CD4-positive, alpha-beta T cell (primary cell): ENCODE data around the gene KBTBD12. TPM values are rescaled to one million over a fixed set of nuclear protein-coding genes. Genes with fewer than 3 reads are reported as not detected.

ENCODE experiments used
- ATAC-seq: fragments of 200-7000 bp; cut with Tn5 transposase; one replicate; pipeline ENCODE4 v1.10.0; 2022; ENCODE audit warnings: mild to moderate bottlenecking; ENCODE audit not compliant: poor library complexity
- CTCF ChIA-PET: fragments of 350-600 bp; sonication (Branson Sonifier 250); formaldehyde crosslinking; loops from one replicate; lab custom pipeline; 2021; ENCODE audit warnings: antibody characterized with exemption, inconsistent platforms; lab: Charles Lee
- POLR2A ChIA-PET: fragments of 350-600 bp; sonication (Branson Sonifier 250); formaldehyde crosslinking; loops from one replicate; lab custom pipeline; 2021; ENCODE audit warnings: antibody characterized with exemption, inconsistent platforms; lab: Charles Lee
- DNase-seq, 14 experiments: peaks; one replicate each; pipeline ENCODE4 v3.0.0-alpha.2; 2013 to 2020; ENCODE audit warnings: mixed read lengths in 2 of 14
- H3K27ac ChIP-seq, 2 donors: one replicate each; pipeline versions ENCODE4 v1.5.1 to v1.7.0; 2013; ENCODE audit warnings: low read length in 2 of 2, low read depth in 1 of 2, mild to moderate bottlenecking in 1 of 2
- H3K27me3 ChIP-seq, 2 experiments: 1 replicate in 1 of 2; 2 replicates in 1 of 2; pipeline versions ENCODE4 v1.6.1 to v1.7.0; 2013; ENCODE audit warnings: low read length in 2 of 2, control low read depth in 1 of 2, mild to moderate bottlenecking in 1 of 2, moderate library complexity in 1 of 2; ENCODE audit not compliant: insufficient read depth in 2 of 2, control insufficient read depth in 1 of 2
- H3K36me3 ChIP-seq: one replicate; pipeline ENCODE4 v1.6.1; 2013; ENCODE audit warnings: low read length, control low read depth; ENCODE audit not compliant: insufficient read depth
- H3K4me1 ChIP-seq: one replicate; pipeline ENCODE4 v1.6.1; 2013; ENCODE audit warnings: low read length, control low read depth; ENCODE audit not compliant: insufficient read depth
- H3K4me3 ChIP-seq: one replicate; pipeline ENCODE4 v1.5.1; 2013; ENCODE audit warnings: mild to moderate bottlenecking, low read length, moderate library complexity
- H3K9me3 ChIP-seq, 2 experiments: 1 replicate in 1 of 2; 2 replicates in 1 of 2; pipeline versions ENCODE4 v1.6.1 to v1.7.0; 2013; ENCODE audit warnings: low read length in 2 of 2, mild to moderate bottlenecking in 2 of 2, control low read depth in 1 of 2, moderate library complexity in 1 of 2; ENCODE audit not compliant: control insufficient read depth in 1 of 2, insufficient read depth in 1 of 2
- H3K27ac Mint-ChIP-seq: one replicate; pipeline ENCODE4 v1.8.0; 2020; ENCODE audit warnings: mixed read lengths
- H3K27me3 Mint-ChIP-seq: one replicate; pipeline ENCODE4 v1.8.0; 2021; ENCODE audit warnings: mixed read lengths
- H3K36me3 Mint-ChIP-seq: one replicate; pipeline ENCODE4 v1.8.0; 2021; ENCODE audit warnings: low read depth, mixed read lengths
- H3K4me1 Mint-ChIP-seq: one replicate; pipeline ENCODE4 v1.8.0; 2021; ENCODE audit warnings: low read depth, mixed read lengths
- H3K4me3 Mint-ChIP-seq: one replicate; pipeline ENCODE4 v1.8.0; 2020; ENCODE audit warnings: mild to moderate bottlenecking, mixed read lengths
- H3K9me3 Mint-ChIP-seq: one replicate; pipeline ENCODE4 v1.8.0; 2020; ENCODE audit warnings: mixed read lengths
- intact Hi-C, 2 experiments: fragments of 100-400 bp; cut with DNase I in 1 of 2; cut with micrococcal nuclease in 1 of 2; formaldehyde crosslinking; loops; one replicate each; pipeline versions ENCODE4 v1.15.1 to v1.9.0; 2023 to 2025; cut with DNase I, micrococcal nuclease
- total RNA-seq, 174 experiments: library from RNA in 2 of 174; stranded (reverse) in 2 of 174; gene quantifications; one replicate each; pipeline ENCODE4 v1.2.3 and lab custom pipeline; 2021 to 2026
- TF ChIP-seq, protein P1 (sequence below): fragments of 200-600 bp; IDR thresholded peaks from one replicate; pipeline ENCODE4 v1.8.0; 2022; ENCODE audit warnings: antibody characterized with exemption, mild to moderate bottlenecking

KBTBD12 gene
- total RNA-seq, 2 experiments from 2014 or later, result not detected

DNA sequence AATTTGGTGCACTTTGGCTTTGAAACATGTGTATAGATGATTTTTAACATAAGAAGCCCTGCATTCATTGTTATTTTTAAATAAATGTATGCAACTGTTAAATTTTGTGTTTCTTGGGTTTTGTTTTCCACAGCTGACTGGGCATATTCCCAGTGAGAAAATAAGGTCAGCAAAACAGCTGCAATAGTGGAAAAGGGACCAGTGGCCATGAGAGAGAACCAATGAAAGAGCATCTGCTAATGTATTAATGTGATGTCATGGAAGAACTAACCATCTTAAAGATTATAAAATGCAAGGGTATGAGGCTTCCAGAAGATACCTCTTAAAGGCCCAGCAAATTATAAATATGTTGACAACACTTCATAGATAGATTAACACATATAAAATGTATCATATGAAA lies 31.0 kb upstream of the KBTBD12 start:
- intact Hi-C loops, result no loop called here
- no peak overlapping the region for H3K27ac Mint-ChIP-seq
- no peaks in the 10 kb centered on the region for H3K4me1 Mint-ChIP-seq
- peaks cover 0 to 3% of the 10 kb centered on the region in 2 experiments for H3K27me3 ChIP-seq
- no peaks in the 10 kb centered on the region for H3K9me3 ChIP-seq
- no peak overlapping the region for H3K4me3 Mint-ChIP-seq
- no peaks in the 10 kb centered on the region for H3K36me3 Mint-ChIP-seq
- ATAC-seq (no peak), DNase-seq (no peak)
- TF ChIP-seq, protein P1, sequence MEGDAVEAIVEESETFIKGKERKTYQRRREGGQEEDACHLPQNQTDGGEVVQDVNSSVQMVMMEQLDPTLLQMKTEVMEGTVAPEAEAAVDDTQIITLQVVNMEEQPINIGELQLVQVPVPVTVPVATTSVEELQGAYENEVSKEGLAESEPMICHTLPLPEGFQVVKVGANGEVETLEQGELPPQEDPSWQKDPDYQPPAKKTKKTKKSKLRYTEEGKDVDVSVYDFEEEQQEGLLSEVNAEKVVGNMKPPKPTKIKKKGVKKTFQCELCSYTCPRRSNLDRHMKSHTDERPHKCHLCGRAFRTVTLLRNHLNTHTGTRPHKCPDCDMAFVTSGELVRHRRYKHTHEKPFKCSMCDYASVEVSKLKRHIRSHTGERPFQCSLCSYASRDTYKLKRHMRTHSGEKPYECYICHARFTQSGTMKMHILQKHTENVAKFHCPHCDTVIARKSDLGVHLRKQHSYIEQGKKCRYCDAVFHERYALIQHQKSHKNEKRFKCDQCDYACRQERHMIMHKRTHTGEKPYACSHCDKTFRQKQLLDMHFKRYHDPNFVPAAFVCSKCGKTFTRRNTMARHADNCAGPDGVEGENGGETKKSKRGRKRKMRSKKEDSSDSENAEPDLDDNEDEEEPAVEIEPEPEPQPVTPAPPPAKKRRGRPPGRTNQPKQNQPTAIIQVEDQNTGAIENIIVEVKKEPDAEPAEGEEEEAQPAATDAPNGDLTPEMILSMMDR, result no peak
- H3K36me3 ChIP-seq, result no peaks in the 10 kb centered on the region
- H3K27ac ChIP-seq, result no peak overlapping the region
- CTCF ChIA-PET, result no interaction called here
- H3K27me3 Mint-ChIP-seq, result peaks cover 35% of the 10 kb centered on the region
- no peaks in the 10 kb centered on the region for H3K9me3 Mint-ChIP-seq
- POLR2A ChIA-PET, result no interaction called here
- no peaks in the 10 kb centered on the region for H3K4me1 ChIP-seq
- H3K4me3 ChIP-seq, result no peak overlapping the region

DNA sequence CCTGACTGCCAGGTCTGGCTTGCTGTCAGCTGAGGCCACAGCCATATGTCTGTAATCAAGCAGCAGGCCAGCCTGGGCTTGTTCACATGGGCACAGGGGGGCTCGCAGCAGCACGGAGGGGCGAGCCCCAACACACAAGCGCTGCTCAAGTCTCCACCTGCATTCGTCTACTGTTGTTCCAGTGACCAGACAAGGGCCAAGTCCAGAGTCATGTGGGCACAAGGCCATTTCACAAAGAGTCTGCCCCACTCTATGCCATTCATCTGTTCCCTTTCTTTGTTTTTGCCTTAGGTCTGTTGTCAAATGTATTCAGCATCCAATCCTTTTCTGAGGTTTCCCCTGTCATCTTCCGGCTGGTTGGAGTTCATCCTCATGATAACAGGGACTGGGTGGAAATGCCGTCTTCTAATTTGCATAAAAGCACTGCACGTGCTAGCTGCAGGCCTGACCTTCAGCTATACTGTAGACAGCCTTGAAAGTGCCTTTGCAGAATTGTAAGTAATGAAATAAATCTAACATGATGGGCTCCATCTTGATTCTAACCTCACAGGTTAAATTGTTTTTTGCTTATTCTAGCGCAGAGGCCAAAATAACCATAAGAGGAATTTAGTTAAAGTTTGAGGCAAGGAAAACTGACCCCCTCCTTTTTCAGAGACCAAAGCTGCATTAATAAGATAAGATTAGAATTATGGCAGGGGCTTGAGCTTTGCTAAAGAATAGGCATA lies 28.6 kb upstream of the KBTBD12 start:
- H3K27ac ChIP-seq, result no peak overlapping the region
- no peak for ATAC-seq
- H3K36me3 ChIP-seq, result no peaks in the 10 kb centered on the region
- Mint-ChIP-seq H3K27me3 (peaks cover 21% of the 10 kb centered on the region), H3K9me3 (peaks cover 4% of the 10 kb centered on the region), H3K4me3 (no peak overlapping the region), H3K36me3 (no peaks in the 10 kb centered on the region), H3K4me1 (no peaks in the 10 kb centered on the region), H3K27ac (no peak overlapping the region)
- ChIA-PET POLR2A (no interaction called here), CTCF (no interaction called here)
- peaks cover 7 to 9% of the 10 kb centered on the region in 2 experiments for H3K9me3 ChIP-seq
- no peaks in the 10 kb centered on the region for H3K4me1 ChIP-seq
- H3K4me3 ChIP-seq, result no peak overlapping the region
- TF ChIP-seq, protein P1, result no peak
- no peaks in the 10 kb centered on the region for H3K27me3 ChIP-seq
- no peak for DNase-seq
- intact Hi-C loops, result no loop called here

DNA sequence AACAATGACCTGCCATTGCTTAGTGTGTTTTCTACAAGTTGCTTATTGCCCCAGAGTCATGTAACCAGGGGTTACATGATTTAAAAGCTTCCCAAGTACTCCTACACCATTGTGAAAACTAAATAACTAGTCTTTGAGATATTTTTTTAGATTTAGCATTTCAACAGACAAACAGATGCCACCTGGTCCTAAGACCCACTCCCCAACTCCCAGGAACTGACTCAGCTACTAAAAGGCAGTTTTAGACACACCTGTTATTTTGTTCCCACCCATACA lies 28.1 kb upstream of the KBTBD12 start:
- CTCF ChIA-PET, result no interaction called here
- intact Hi-C loops, result no loop called here

More for the DNA sequence above, 28.1 kb upstream of the KBTBD12 start:
- DNase-seq, result no peak
- POLR2A ChIA-PET, result no interaction called here
- Histone ChIP-seq H3K9me3 (peaks cover 10 to 11% of the 10 kb centered on the region in 2 experiments), H3K27me3 (no peaks in the 10 kb centered on the region), H3K4me3 (no peak overlapping the region), H3K27ac (no peak overlapping the region), H3K36me3 (no peaks in the 10 kb centered on the region), H3K4me1 (no peaks in the 10 kb centered on the region)
- H3K4me1 Mint-ChIP-seq, result no peaks in the 10 kb centered on the region
- TF ChIP-seq, protein P1, result no peak
- peaks cover 16% of the 10 kb centered on the region for H3K27me3 Mint-ChIP-seq
- no peak overlapping the region for H3K4me3 Mint-ChIP-seq
- H3K27ac Mint-ChIP-seq, result no peak overlapping the region
- peaks cover 4% of the 10 kb centered on the region for H3K9me3 Mint-ChIP-seq
- no peaks in the 10 kb centered on the region for H3K36me3 Mint-ChIP-seq
- ATAC-seq, result no peak
